Neural cell (in vitro differentiated cells): ENCODE data around the gene ERBB4. TPM values are rescaled to one million over a fixed set of nuclear protein-coding genes. Genes with fewer than 3 reads are reported as not detected.

Source experiments
- H2AFZ ChIP-seq: fragments of 200-600, 300-800 bp; sonication (generic), shearing (Covaris generic); 2 replicates; pipeline ENCODE4 v1.6.0; 2014; ENCODE audit warnings: low read depth, mild to moderate bottlenecking, antibody characterized with exemption, low read length, moderate library complexity
- H3F3A ChIP-seq: fragments of 200-600 bp; shearing (Covaris generic); 2 replicates; pipeline ENCODE4 v1.6.1; 2016; ENCODE audit warnings: mild to moderate bottlenecking, moderate library complexity, mixed read lengths, antibody characterized with exemption, low read length; ENCODE audit not compliant: insufficient read depth, poor library complexity, severe bottlenecking
- H3K27ac ChIP-seq: fragments of 200-600, 300-800 bp; sonication (generic), shearing (Covaris generic); 2 replicates; pipeline ENCODE4 v1.5.1; 2014; ENCODE audit warnings: mild to moderate bottlenecking, low read length, moderate library complexity
- H3K27me3 ChIP-seq: fragments of 300-800, 200-600 bp; sonication (generic), shearing (Covaris generic); 2 replicates; pipeline ENCODE4 v1.6.0; 2014; ENCODE audit warnings: mild to moderate bottlenecking, low read depth, low read length, moderate library complexity; ENCODE audit not compliant: insufficient read depth
- H3K36me3 ChIP-seq: fragments of 300-800, 200-600 bp; sonication (generic), shearing (Covaris generic); 2 replicates; pipeline ENCODE4 v1.5.1; 2014; ENCODE audit warnings: mild to moderate bottlenecking, antibody characterized with exemption, low read length, moderate library complexity; ENCODE audit not compliant: insufficient read depth
- H3K4me2 ChIP-seq: fragments of 300-800, 200-600 bp; sonication (generic), shearing (Covaris generic); 2 replicates; pipeline ENCODE4 v1.6.0; 2014; ENCODE audit warnings: mild to moderate bottlenecking, low read length
- H3K4me3 ChIP-seq: fragments of 300-800, 200-600 bp; sonication (generic), shearing (Covaris generic); 2 replicates; pipeline ENCODE4 v1.5.1; 2014; ENCODE audit warnings: mild to moderate bottlenecking, low read length, moderate library complexity
- H3K79me2 ChIP-seq: fragments of 200-600 bp; shearing (Covaris generic); replicated peaks from 2 replicates; pipeline ENCODE4 v1.6.0; 2014; ENCODE audit warnings: mild to moderate bottlenecking, low read length, moderate library complexity; ENCODE audit not compliant: insufficient read depth
- H3K9ac ChIP-seq: fragments of 300-800, 200-600 bp; sonication (generic), shearing (Covaris generic); 2 replicates; pipeline ENCODE4 v1.6.1; 2016; ENCODE audit warnings: mild to moderate bottlenecking, low read length, mixed read lengths
- H3K9me2 ChIP-seq: fragments of 200-600 bp; shearing (Covaris generic); 2 replicates; pipeline ENCODE4 v1.6.1; 2016; ENCODE audit warnings: mild to moderate bottlenecking, low read length, mixed read lengths; ENCODE audit not compliant: insufficient read depth
- H3K9me3 ChIP-seq: fragments of 200-600, 300-800 bp; sonication (generic), shearing (Covaris generic); 2 replicates; pipeline ENCODE4 v1.6.1; 2016; ENCODE audit warnings: mild to moderate bottlenecking, mixed run types, low read length, moderate library complexity, mixed read lengths
- H4K20me1 ChIP-seq: fragments of 200-600 bp; shearing (Covaris generic); 2 replicates; pipeline ENCODE4 v1.6.1; 2016; ENCODE audit warnings: mild to moderate bottlenecking, mixed run types; ENCODE audit not compliant: insufficient read depth
- EP300 ChIP-seq: fragments of 450-650 bp; conservative IDR thresholded peaks from 2 replicates; pipeline ENCODE4 v1.6.1; 2014; ENCODE audit warnings: antibody characterized with exemption, mild to moderate bottlenecking, moderate library complexity; ENCODE audit not compliant: poor library complexity, severe bottlenecking
- EZH2 ChIP-seq: fragments of 200-600, 300-800 bp; shearing (Covaris generic), sonication (generic); IDR thresholded peaks from 2 replicates; pipeline ENCODE4 v1.6.1; 2014; ENCODE audit warnings: antibody characterized with exemption, low read length, borderline replicate concordance, mild to moderate bottlenecking; ENCODE audit not compliant: insufficient read depth, poor library complexity, severe bottlenecking
- MXI1 ChIP-seq: fragments of 450-650 bp; conservative IDR thresholded peaks from 2 replicates; pipeline ENCODE4 v1.6.1; 2014; ENCODE audit warnings: antibody characterized with exemption, mild to moderate bottlenecking; ENCODE audit not compliant: poor library complexity, severe bottlenecking
- POLR2AphosphoS5 ChIP-seq: IDR thresholded peaks from 2 replicates; pipeline ENCODE4 v1.6.1; 2012
- RAD21 ChIP-seq: fragments of 450-650 bp; conservative IDR thresholded peaks from 2 replicates; pipeline ENCODE4 v1.6.1; 2014; ENCODE audit warnings: antibody characterized with exemption, mild to moderate bottlenecking, moderate library complexity
- REST ChIP-seq: IDR thresholded peaks from 2 replicates; pipeline ENCODE4 v1.6.1; 2012; ENCODE audit warnings: borderline replicate concordance
- SMC3 ChIP-seq: fragments of 450-650 bp; conservative IDR thresholded peaks from 2 replicates; pipeline ENCODE4 v1.6.1; 2014; ENCODE audit warnings: antibody characterized with exemption, mild to moderate bottlenecking, moderate library complexity; ENCODE audit not compliant: poor library complexity
- TAF1 ChIP-seq: IDR thresholded peaks from 2 replicates; pipeline ENCODE4 v1.6.1; 2012; ENCODE audit warnings: low read depth
- polyA plus RNA-seq: library from polyadenylated mRNA; depleted of rRNA; stranded (reverse); fragments of >200 nt; gene quantifications from 2 replicates; pipeline ENCODE4 v1.2.3, GENCODE V29; 2014

ERBB4 gene
- polyA plus RNA-seq, 1 donor from 2014 or later = 0.69 TPM

GRCh38 chr2:211611061-211611518 lies 927.5 kb downstream of the ERBB4 start:
- no peak overlapping the region for H3K27ac ChIP-seq
- no peak overlapping the region for H3K4me2 ChIP-seq

GRCh38 chr2:211609127-211609526 lies 929.5 kb downstream of the ERBB4 start:
- no peak overlapping the region for H2AFZ ChIP-seq

More at GRCh38 chr2:211611061-211611518, 927.5 kb downstream of the ERBB4 start:
- no peaks in the 10 kb centered on the region for H3K9me2 ChIP-seq
- H3K4me3 ChIP-seq = no peak overlapping the region
- no peaks in the 10 kb centered on the region for H3K27me3 ChIP-seq
- TF ChIP-seq REST (no peak), SMC3 (no peak), EP300 (no peak), TAF1 (no peak), EZH2 (no peak), MXI1 (no peak)
- H3K79me2 ChIP-seq = no peaks in the 10 kb centered on the region
- H3K9me3 ChIP-seq = no peaks in the 10 kb centered on the region
- no peak overlapping the region for H2AFZ ChIP-seq
- no peaks in the 10 kb centered on the region for H4K20me1 ChIP-seq
- no peaks in the 10 kb centered on the region for H3F3A ChIP-seq
- H3K9ac ChIP-seq = no peak overlapping the region
- no peaks in the 10 kb centered on the region for H3K36me3 ChIP-seq

More at GRCh38 chr2:211609127-211609526, 929.5 kb downstream of the ERBB4 start:
- H4K20me1 ChIP-seq = no peaks in the 10 kb centered on the region
- no peak overlapping the region for H3K4me2 ChIP-seq
- no peak overlapping the region for H3K27ac ChIP-seq
- H3K36me3 ChIP-seq = no peaks in the 10 kb centered on the region
- H3K9me2 ChIP-seq = no peaks in the 10 kb centered on the region
- no peaks in the 10 kb centered on the region for H3K27me3 ChIP-seq
- H3K4me3 ChIP-seq = no peak overlapping the region
- H3K79me2 ChIP-seq = no peaks in the 10 kb centered on the region
- TF ChIP-seq SMC3 = no peak
- no peak for TF ChIP-seq POLR2AphosphoS5
- no peak for TF ChIP-seq REST
- no peak for TF ChIP-seq EZH2
- no peak for TF ChIP-seq RAD21
- no peak for TF ChIP-seq EP300
- H3F3A ChIP-seq = no peaks in the 10 kb centered on the region
- no peaks in the 10 kb centered on the region for H3K9me3 ChIP-seq
- H3K9ac ChIP-seq = no peak overlapping the region
